ENCODE data around the gene HFM1. TPM values are rescaled to one million over a fixed set of nuclear protein-coding genes. Genes with fewer than 3 reads are reported as not detected.
A peak's percentile ranks its signal among the peaks of the same experiment; 100 is the strongest.
"Not testable (repeated sequence)": the region's sequence is repeated elsewhere in the genome, so short reads cannot be mapped to it uniquely, and the experiment has no call there.

HFM1 gene, protein sequence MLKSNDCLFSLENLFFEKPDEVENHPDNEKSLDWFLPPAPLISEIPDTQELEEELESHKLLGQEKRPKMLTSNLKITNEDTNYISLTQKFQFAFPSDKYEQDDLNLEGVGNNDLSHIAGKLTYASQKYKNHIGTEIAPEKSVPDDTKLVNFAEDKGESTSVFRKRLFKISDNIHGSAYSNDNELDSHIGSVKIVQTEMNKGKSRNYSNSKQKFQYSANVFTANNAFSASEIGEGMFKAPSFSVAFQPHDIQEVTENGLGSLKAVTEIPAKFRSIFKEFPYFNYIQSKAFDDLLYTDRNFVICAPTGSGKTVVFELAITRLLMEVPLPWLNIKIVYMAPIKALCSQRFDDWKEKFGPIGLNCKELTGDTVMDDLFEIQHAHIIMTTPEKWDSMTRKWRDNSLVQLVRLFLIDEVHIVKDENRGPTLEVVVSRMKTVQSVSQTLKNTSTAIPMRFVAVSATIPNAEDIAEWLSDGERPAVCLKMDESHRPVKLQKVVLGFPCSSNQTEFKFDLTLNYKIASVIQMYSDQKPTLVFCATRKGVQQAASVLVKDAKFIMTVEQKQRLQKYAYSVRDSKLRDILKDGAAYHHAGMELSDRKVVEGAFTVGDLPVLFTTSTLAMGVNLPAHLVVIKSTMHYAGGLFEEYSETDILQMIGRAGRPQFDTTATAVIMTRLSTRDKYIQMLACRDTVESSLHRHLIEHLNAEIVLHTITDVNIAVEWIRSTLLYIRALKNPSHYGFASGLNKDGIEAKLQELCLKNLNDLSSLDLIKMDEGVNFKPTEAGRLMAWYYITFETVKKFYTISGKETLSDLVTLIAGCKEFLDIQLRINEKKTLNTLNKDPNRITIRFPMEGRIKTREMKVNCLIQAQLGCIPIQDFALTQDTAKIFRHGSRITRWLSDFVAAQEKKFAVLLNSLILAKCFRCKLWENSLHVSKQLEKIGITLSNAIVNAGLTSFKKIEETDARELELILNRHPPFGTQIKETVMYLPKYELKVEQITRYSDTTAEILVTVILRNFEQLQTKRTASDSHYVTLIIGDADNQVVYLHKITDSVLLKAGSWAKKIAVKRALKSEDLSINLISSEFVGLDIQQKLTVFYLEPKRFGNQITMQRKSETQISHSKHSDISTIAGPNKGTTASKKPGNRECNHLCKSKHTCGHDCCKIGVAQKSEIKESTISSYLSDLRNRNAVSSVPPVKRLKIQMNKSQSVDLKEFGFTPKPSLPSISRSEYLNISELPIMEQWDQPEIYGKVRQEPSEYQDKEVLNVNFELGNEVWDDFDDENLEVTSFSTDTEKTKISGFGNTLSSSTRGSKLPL (N-terminal part only)
- not detected in 2 replicates for total RNA-seq
- not detected for polyA plus RNA-seq (2012)

DNA sequence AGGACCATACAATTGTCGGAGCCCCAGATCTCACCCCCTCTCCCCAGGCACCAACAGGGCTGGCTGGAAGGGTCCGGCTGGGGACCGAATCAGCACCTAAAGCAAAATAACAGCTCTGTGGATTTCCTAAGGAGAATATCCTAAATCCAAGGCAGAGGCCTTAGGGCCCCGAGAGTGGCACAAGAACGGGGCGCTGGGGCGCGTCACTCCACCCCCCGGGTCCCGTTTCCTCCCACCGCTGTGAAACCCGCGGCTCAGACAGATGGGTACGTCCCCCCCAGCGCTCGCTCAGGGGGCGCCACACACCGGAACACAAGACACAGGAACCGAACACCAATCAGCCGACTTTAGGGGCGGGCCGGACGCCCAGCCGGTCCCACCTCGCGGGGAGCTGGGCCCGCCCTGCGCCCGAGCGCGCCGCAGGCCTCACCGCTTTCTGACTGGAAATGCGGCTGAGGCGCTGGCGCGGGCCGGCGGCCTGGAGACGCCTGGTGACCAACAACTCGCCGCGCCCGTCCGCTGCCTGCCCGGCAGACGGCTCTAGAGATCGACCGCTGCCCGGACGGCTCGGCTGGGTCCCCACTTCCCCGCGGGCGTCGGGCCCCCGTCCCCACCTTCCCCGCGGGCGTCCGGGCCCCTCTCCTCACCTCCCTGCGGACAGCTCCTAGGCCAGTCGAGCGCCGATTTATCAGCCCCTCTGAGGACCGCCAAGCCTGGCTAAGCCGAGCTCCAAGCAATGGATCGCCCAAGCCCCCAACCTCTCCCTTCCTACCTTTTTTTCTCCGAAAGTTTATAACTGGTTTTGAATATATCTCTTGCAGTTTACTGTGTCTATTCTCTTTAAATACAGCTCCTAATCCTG is at the start of gene HFM1:
Gene HFM1, minus strand, starts transcription at position 687 of the 862 bp plus-strand sequence. CDS start 3,755 bp downstream, outside the sequence.
- DNase-seq (ENCODE audit: low read depth), result peak; percentile 68

DNA sequence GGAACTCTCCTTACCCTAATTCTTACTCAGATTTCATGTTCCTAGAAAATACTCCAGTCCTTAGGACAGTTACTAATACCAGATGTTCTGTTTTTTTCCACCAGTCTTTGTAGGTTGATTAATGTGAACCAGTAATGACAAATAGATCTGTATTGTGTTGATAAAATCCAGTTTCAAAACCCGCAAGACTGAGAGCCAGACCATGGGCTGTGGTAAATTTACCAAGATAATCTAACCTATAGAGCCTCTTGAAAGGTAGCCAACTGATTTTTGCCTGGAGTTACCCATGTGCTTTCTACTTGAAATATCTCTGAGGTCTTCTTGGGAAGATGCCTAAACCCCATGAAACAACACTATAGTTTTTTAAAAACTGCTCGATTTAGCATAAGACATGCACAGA is 49.5 kb upstream of the HFM1 start:
- DNase-seq (ENCODE audit: low read depth), result no peak

DNA sequence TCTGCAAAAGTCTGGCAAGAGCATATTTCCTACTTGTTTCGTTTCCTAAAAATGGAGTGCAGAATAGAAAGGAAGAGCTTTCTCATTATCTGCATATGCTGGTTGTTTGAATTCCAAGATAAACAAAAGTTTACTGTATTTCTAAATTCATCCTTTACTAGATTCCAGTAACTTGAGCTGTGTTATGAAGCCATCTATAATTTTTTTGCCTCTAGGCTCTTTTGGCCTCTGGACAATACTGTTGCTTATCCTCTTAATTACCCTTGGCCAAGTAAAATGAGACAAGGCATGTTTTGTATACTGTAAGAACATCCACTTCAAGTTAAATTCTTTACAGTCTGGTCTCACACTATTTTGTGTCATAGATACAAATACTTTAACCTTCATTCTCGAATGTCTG is 45.6 kb upstream of the HFM1 start:
- no peak for DNase-seq (ENCODE audit: low read depth)

DNA sequence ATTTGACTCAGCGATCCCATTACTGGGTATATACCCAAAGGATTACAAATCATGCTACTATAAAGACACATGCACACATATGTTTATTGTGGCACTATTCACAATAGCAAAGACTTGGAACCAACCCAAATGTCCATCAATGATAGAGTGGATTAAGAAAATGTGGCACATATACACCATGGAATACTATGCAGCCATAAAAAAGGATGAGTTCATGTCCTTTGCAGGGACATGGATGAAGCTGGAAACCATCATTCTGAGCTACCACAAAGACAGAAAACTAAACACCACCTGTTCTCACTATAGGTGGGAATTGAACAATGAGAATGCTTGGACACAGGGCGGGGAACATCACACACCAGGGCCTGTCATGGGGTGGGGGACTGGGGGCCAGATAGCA is 43.1 kb upstream of the HFM1 start:
- DNase-seq (ENCODE audit: low read depth), result not testable (repeated sequence)

DNA sequence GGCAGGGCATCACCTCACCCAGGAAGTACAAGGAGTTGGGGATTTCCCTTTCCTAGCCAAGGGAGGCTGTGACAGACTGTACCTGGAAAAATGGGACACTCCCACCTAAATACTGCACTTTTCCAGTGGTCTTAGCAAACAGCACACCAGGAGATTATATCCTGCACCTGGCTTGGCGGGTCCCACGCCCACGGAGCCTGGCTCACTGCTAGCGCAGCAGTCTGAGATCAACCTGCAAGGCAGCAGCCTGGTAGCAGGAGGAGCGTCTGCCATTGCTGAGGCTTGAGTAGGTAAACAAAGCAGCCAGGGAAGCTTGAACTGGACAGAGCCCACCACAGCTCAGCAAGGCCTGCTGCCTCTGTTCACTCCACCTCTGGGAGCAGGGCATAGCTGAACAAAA is 37.3 kb upstream of the HFM1 start:
- DNase-seq (ENCODE audit: low read depth), result not testable (repeated sequence)

DNA sequence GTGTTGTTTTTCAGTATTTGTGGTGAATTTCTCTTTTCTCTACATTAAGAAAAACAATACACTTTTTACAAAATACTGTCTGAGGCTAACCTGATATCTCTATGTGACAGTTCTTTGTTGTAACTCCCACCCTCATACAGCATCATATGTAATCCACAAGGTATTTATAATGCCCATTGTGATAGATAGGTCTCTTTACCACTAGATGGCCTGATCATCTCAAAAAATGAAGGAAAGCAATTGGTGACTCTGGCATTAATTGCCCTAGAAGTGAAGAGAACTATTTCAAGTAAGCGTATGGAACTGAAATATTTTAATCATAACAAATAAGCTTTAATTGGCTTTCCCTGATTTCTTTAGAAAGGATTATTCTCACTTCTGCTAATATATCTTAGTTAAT is 36.2 kb upstream of the HFM1 start:
- DNase-seq (ENCODE audit: low read depth), result no peak

DNA sequence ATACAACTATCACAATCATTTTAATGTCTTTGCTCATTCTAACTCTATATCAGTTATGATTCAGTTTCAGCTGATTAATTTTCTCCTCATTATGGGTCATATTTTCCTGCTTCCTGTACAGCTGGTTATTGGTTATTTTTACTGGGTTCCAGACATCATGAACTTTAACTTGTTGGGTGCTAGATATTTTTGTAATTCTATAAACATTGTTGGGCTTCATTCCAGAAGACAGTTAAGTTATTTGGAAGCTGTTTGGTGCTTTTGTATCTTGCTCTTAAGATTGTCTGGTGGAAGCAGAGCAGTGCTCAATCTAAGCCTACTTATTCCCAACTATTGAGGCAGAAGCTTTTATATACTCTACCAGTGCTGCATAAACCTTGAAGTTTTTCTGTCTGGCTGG is 34.4 kb upstream of the HFM1 start:
- no peak for DNase-seq (ENCODE audit: low read depth)

DNA sequence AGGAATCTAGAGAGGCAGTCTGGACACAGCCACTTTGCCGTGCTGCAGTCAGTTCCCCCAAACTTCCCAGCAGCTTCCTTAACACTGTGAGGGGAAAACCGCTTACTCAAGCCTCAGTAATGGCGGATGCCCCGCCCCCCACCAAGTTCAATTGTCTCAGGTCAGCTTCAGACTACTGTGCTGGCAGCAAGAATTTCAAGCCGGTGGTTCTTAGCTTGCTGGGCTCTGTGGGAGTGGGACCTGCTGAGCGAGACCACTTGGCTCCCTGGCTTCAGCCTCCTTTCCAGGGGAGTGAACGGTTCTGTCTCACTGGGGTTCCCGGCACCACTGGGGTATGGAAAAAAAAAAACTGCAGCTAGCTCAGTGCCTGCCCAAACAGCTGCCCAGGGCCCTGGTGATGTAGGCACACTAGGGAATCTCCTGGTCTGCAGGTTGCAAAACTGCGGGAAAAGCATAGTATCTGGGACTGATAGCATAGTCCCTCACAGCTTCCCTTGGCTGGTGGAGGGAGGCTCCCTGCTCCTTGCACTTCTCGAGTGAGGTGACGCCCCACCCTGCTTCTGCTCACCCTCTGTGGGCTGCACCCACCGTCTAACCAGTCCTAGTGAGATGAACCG is 23.7 kb upstream of the HFM1 start:
- no peak for DNase-seq (ENCODE audit: low read depth)

DNA sequence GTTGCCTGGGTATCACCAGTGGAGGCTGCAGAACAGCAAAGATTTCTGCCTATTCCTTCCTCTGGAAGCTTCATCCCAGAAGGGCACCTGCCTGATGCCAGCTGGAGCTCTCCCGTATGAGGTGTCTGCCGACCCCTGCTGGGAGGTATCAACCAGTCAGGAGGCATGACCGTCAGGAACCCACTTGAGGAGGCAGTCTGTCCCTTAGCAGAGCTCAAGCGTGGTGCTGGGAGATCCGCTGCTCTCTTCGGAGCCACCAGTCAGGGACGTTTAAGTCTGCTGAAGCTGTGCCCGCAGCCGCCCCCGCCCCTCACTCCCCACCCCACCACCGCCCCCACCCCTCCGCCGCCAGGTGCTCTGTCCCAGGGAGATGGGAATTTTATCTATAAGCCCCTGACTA is 23.1 kb upstream of the HFM1 start:
- DNase-seq (ENCODE audit: low read depth), result no peak

DNA sequence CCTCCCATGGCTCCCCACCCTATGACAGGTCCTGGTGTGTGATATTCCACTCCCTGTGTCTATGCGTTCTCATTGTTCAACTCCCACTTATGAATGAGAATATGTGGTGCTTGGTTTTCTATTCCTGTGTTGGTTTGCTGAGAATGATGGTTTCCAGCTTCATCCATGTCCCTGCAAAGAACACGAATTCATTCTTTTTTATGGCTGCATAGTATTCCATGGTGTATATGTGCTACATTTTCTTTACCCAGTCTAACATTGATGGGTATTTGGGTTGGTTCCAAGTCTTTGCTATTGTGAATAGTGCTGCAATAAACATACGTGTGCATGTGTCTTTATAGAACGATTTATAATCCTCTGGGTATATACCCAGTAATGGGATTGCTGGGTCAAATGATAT is 17.9 kb upstream of the HFM1 start:
- not testable (repeated sequence) for DNase-seq (ENCODE audit: low read depth)

DNA sequence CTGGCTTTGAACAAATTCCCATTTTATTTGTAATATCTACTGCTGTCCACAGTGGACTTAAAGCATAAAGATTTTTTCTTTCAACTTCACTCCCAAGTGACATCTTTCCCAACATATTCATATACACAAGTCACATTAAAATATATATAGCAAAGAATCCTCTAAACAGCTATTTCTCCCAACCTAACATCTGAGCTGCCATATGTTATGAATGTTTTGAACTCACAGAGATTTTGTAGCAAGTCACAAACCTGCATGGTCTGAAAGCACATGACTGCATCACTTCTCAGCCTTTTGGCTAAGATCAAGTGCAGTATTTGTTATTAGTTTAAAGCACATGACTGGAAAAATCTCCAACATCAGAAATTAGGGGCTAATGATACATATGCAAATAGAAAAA is 7.7 kb upstream of the HFM1 start:
- DNase-seq (ENCODE audit: low read depth), result no peak

DNA sequence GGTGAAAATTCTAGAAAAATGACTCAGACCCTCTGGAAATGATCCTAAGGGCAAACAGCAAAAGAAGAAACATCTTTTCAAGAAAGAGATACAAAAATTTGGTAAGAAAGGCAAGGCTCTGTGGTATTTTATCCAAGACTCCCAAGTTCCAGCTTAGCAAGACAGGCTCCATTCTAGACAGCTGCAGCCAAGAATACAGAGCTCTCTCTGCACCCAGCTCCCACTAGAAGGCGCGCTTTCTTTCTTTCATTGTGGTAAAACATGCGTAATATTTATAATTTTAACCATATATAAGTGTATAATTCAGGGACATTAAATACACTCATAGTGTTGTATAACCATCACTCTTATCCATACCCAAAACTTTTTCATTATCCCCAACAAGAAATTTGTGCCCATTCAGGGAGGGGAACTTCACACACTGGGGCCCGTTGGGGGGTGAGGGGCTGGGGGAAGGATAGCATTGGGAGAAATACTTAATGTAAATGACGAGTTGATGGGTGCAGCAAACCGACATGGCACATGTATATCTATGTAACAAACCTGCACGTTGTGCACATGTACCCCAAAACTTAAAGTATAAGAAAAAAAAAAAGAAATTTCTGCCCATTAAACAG is 2.2 kb upstream of the HFM1 start:
- peak; percentile 20 for DNase-seq (ENCODE audit: low read depth)

DNA sequence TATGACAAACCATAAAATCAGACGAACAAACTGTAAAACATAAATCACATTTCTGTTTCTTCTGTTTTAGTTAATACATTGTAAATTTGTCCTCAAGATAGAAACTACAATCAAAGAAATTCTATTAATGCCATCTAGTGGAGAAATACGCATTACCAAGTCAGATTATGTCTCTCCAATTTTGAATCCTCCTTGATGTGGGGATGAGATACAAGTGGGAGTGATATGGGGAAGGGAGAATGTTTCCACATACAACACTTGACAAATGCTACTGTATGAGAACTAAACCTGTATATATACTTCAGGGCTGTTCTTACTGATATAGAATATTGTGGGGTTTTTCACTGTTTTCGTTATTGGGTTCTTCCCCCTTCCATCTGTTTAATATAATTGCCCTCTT is 2.6 kb downstream of the HFM1 start:
- DNase-seq (ENCODE audit: low read depth), result peak; percentile 43

DNA sequence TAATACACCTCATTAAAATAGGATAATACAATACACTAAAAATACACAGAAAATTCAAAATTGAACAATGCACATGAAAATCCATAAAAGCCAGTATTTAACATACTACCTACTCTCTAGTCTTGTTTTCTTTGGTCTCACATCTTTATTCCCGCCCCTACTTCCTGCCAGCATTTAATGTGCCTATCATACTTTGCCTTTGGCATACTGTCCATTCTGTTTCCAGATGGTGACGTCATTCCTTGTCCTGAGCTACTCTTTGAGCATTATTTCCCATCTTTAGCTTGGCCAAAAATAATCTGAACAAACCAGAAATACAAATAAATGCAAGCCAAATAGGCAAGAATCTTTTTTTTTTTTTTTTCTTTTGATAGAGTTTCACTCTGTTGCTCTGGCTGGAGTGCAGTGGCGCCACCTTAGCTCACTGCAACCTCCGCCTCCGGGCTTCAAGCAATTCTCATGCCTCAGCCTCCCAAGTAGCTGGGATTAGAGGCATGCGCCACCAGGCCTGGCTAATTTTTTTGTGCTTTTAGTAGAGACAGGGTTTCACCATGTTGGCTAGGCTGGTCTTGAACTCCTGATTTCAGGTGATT is 4.4 kb downstream of the HFM1 start:
- peak; percentile 1 for DNase-seq (ENCODE audit: low read depth)

DNA sequence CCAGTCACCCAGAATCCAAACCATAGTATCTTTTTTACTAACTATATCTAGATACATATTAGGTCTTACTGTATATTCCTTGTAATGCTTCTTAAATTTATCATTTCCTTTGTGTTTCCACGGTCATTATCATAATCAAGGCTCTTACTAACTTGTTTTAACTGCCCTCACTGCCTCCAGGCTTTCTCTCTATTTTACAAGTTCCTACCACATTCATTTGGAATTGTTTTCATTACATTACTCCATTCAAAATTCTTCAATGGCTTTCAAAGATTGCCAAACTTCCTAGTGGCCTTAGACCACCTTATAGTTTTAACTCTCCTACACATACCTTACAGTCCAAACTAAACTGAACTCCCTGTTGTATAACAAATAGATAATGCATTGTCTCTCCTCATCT is 6.3 kb downstream of the HFM1 start:
- no peak for DNase-seq (ENCODE audit: low read depth)

DNA sequence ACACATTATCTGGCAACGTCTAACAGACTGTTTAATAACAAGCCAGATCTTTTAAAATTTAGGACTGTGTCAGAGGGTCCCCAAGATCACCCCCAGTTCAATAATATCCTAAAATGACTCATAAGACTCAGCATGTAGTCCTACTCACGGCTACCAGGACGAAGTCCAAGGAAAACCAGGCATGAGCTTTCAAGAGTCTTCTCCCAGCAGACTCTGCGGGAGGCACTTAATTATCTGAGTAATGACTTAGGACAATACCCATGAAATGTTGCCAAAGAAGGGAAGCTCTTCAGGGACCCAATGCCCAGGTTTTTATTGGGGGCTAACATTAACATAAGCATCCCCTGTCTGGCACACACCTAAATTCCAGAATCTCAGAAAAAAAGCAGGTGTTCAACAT is 7.0 kb downstream of the HFM1 start:
- DNase-seq (ENCODE audit: low read depth), result no peak

DNA sequence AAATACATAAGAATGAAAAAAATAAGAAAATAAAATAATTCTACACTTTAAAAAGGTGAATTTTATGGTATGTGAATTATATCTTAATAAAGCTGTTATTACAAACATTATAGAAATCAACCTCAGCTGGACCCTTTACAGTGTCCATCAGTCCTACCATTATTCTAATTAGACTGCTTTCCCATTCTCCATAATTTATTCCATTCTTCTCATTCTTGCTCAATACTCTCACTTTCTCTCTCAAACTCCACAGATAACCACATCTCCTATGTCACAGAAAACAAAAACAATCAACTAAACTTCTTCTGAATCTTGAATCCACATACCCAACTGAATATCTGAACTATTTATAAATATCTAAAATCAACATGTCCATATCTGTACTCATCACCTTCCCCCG is 11.6 kb downstream of the HFM1 start:
- DNase-seq (ENCODE audit: low read depth), result no peak

DNA sequence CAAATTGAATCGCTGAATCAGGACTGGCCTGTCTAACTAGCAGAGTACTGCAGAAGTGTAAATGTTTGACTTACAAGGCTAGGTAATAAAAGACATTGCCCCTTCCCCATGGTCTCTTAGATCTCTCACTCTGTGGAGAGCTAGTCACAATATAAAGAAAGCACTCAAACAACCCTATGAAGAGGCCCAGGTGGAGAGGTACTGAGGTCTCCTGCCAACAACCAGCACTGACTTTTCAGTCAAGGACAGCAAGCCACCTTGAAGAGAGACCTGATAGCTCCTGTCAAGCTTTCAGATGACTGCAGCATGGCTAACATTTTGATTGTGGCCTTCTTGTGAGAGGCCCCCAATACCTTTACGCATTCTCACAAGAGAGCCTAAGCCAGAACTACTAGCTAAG is 18.5 kb downstream of the HFM1 start:
- no peak for DNase-seq (ENCODE audit: low read depth)

DNA sequence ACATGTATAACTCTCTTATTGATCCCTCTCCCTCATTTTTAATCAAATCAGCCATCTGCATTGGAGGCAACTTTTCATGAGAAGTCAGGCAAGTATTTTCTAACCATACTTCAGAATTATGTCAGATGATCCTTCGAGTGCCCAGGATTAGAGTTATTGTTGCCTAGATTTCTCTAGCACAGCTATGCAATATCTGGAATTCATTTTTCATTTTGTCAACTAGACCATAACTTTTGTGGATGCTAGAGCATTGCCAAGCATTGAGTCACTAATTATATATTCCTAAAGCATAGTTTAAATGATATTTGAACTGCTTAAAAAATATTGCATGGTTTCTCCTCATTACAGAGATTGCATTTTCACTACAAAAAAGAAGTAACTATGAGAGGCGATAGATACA is 21.2 kb downstream of the HFM1 start:
- DNase-seq (ENCODE audit: low read depth), result no peak
